ENCODE measurements around the gene CELSR3. TPM values are rescaled to one million over a fixed set of nuclear protein-coding genes. Genes with fewer than 3 reads are reported as not detected.

The CELSR3 gene
- polyA plus RNA-seq, 2 of the 4 experiments (the other 2 are of a cell fraction), result 2.2 to 4.8 TPM

DNA sequence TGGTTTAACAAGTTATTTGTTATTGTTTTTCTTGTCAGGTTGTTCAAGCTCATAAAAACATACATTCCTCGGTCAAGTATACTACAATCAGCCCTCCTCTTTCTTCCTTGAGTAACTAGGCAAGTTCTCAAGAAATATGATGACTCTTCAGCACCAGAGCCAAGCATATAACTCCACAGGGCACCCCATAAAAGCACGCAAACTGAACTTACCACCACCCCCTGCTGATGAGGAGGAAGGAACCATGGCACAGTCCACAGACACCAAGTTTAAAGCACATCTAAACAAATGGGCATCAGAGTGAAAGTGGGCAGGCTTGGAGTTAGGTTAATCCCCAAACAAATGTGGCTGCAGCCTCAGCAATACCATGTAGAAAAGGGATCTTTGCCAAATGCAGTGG, 49.0 kb upstream of the CELSR3 start:
- Histone ChIP-seq H3K27ac (no peak overlapping the region), H3K9me3 (no peaks in the 10 kb centered on the region), H3K4me1 (peaks cover 26% of the 10 kb centered on the region; the same call in 2 of the 3 replicates), H3K4me3 (no peak overlapping the region), H3K4me2 (no peak overlapping the region)
- TF ChIP-seq, protein P1, sequence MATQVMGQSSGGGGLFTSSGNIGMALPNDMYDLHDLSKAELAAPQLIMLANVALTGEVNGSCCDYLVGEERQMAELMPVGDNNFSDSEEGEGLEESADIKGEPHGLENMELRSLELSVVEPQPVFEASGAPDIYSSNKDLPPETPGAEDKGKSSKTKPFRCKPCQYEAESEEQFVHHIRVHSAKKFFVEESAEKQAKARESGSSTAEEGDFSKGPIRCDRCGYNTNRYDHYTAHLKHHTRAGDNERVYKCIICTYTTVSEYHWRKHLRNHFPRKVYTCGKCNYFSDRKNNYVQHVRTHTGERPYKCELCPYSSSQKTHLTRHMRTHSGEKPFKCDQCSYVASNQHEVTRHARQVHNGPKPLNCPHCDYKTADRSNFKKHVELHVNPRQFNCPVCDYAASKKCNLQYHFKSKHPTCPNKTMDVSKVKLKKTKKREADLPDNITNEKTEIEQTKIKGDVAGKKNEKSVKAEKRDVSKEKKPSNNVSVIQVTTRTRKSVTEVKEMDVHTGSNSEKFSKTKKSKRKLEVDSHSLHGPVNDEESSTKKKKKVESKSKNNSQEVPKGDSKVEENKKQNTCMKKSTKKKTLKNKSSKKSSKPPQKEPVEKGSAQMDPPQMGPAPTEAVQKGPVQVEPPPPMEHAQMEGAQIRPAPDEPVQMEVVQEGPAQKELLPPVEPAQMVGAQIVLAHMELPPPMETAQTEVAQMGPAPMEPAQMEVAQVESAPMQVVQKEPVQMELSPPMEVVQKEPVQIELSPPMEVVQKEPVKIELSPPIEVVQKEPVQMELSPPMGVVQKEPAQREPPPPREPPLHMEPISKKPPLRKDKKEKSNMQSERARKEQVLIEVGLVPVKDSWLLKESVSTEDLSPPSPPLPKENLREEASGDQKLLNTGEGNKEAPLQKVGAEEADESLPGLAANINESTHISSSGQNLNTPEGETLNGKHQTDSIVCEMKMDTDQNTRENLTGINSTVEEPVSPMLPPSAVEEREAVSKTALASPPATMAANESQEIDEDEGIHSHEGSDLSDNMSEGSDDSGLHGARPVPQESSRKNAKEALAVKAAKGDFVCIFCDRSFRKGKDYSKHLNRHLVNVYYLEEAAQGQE (IDR thresholded peaks at IDR 0.05), result no peak
- TF ChIP-seq, protein P2, sequence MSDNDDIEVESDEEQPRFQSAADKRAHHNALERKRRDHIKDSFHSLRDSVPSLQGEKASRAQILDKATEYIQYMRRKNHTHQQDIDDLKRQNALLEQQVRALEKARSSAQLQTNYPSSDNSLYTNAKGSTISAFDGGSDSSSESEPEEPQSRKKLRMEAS (IDR thresholded peaks at IDR 0.05), result no peak
- TF ChIP-seq, protein P3, sequence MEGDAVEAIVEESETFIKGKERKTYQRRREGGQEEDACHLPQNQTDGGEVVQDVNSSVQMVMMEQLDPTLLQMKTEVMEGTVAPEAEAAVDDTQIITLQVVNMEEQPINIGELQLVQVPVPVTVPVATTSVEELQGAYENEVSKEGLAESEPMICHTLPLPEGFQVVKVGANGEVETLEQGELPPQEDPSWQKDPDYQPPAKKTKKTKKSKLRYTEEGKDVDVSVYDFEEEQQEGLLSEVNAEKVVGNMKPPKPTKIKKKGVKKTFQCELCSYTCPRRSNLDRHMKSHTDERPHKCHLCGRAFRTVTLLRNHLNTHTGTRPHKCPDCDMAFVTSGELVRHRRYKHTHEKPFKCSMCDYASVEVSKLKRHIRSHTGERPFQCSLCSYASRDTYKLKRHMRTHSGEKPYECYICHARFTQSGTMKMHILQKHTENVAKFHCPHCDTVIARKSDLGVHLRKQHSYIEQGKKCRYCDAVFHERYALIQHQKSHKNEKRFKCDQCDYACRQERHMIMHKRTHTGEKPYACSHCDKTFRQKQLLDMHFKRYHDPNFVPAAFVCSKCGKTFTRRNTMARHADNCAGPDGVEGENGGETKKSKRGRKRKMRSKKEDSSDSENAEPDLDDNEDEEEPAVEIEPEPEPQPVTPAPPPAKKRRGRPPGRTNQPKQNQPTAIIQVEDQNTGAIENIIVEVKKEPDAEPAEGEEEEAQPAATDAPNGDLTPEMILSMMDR (IDR thresholded peaks at IDR 0.05), result no peak
- TF ChIP-seq POLR2A (IDR thresholded peaks at IDR 0.05; ENCODE audit: low read length) (no peak), RAD21 (conservative IDR thresholded peaks at IDR 0.05 in 1 of 2, IDR thresholded peaks at IDR 0.05 in 1 of 2) (no peak), CHD4 (IDR thresholded peaks at IDR 0.05; ENCODE audit: borderline replicate concordance) (no peak), JUN (IDR thresholded peaks at IDR 0.05) (no peak), EHMT2 (IDR thresholded peaks at IDR 0.05; ENCODE audit: low read depth) (no peak), POLR2AphosphoS2 (conservative IDR thresholded peaks at IDR 0.05; ENCODE audit: low read length) (no peak), ATOH8 (CRISPR knock-in tag; IDR thresholded peaks at IDR 0.05; ENCODE audit: low read depth) (no peak), NR3C1 (IDR thresholded peaks at IDR 0.05) (no peak), FOSL2 (IDR thresholded peaks at IDR 0.05) (no peak), FOSL2 (CRISPR knock-in tag; IDR thresholded peaks at IDR 0.05) (no peak), ZC3H11A (IDR thresholded peaks at IDR 0.05) (no peak), PBX3 (IDR thresholded peaks at IDR 0.05) (no peak), HEYL (CRISPR knock-in tag; IDR thresholded peaks at IDR 0.05) (no peak)
- TF ChIP-seq, protein P4, sequence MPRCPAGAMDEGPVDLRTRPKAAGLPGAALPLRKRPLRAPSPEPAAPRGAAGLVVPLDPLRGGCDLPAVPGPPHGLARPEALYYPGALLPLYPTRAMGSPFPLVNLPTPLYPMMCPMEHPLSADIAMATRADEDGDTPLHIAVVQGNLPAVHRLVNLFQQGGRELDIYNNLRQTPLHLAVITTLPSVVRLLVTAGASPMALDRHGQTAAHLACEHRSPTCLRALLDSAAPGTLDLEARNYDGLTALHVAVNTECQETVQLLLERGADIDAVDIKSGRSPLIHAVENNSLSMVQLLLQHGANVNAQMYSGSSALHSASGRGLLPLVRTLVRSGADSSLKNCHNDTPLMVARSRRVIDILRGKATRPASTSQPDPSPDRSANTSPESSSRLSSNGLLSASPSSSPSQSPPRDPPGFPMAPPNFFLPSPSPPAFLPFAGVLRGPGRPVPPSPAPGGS (IDR thresholded peaks at IDR 0.05), result no peak
- CTCF ChIA-PET, result no interaction called here
- FAIRE-seq (no peak), DNase-seq (ENCODE audit: low read depth in 1 of 2, low spot score in 1 of 2) (no peak), ATAC-seq (no peak)
- POLR2A ChIA-PET, result no interaction called here
- 91% methylated on average over 2 of the region's 2 CpGs for WGBS (ENCODE audit: missing lambda C conversion rate)

GRCh38 chr3:48709051-48709461, 46.4 kb upstream of the CELSR3 start:
- POLR2A ChIA-PET, result interaction anchor here (1.0 kb wide), 1 partner anchor 8 kb away, joined by 3 read pairs; the partner anchor contains the start of gene IP6K2
- Histone ChIP-seq H3K4me1 (peaks cover 13% of the 10 kb centered on the region; the same call in 2 of the 3 replicates), H3K9me3 (no peaks in the 10 kb centered on the region), H3K4me2 (0 out of 3 replicates have a peak overlapping the region, but pooled peaks have one; percentile 21), H3K27ac (peak overlapping the region; percentile 31 to 70; a peak in 5 of 6 replicates), H3K4me3 (no peak overlapping the region)
- WGBS (ENCODE audit: missing lambda C conversion rate), result 85% methylated on average over 7 of the region's 7 CpGs
- FAIRE-seq (no peak), ATAC-seq (peak in 1 of 2 experiments; percentile 26; a peak in 2 of 6 replicates), DNase-seq (ENCODE audit: low read depth in 1 of 2, low spot score in 1 of 2) (no peak)
- CTCF ChIA-PET, result interaction anchor here (1.4 to 4.6 kb wide), 3 partner anchors 14 to 31 kb away, joined by 4 to 18 read pairs (median 7); partner anchors contain the start of gene NCKIPSD
- TF ChIP-seq USF2 (IDR thresholded peaks at IDR 0.05) (no peak), ELK1 (IDR thresholded peaks at IDR 0.05; ENCODE audit: low read depth, low read length) (no peak), FOSL2 (IDR thresholded peaks at IDR 0.05) (no peak), FOSL2 (CRISPR knock-in tag; IDR thresholded peaks at IDR 0.05) (no peak), HDAC2 (IDR thresholded peaks at IDR 0.05) (no peak), ZFP36 (IDR thresholded peaks at IDR 0.05; ENCODE audit: borderline replicate concordance, partially characterized antibody) (no peak), EHMT2 (IDR thresholded peaks at IDR 0.05; ENCODE audit: low read depth) (no peak), ESRRA (IDR thresholded peaks at IDR 0.05; ENCODE audit: borderline replicate concordance, low read length) (no peak)
- TF ChIP-seq, protein P5, sequence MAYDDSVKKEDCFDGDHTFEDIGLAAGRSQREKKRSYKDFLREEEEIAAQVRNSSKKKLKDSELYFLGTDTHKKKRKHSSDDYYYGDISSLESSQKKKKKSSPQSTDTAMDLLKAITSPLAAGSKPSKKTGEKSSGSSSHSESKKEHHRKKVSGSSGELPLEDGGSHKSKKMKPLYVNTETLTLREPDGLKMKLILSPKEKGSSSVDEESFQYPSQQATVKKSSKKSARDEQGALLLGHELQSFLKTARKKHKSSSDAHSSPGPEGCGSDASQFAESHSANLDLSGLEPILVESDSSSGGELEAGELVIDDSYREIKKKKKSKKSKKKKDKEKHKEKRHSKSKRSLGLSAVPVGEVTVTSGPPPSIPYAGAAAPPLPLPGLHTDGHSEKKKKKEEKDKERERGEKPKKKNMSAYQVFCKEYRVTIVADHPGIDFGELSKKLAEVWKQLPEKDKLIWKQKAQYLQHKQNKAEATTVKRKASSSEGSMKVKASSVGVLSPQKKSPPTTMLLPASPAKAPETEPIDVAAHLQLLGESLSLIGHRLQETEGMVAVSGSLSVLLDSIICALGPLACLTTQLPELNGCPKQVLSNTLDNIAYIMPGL (CRISPR knock-in tag; IDR thresholded peaks at IDR 0.05; ENCODE audit: borderline replicate concordance), result no peak

All from A549 (cell line).